DOHH2 (cell line): ENCODE measurements around the gene SRF.

ENCODE experiments used
- CTCF ChIP-seq: fragments of 200-600 bp; sonication (generic); IDR thresholded peaks from one replicate; pipeline ENCODE4 v1.5.1; 2014; ENCODE audit warnings: antibody characterized with exemption, mild to moderate bottlenecking, low read depth, low read length; ENCODE audit not compliant: poor library complexity, severe bottlenecking
- EZH2phosphoT487 ChIP-seq: fragments of 200-600 bp; sonication (generic); IDR thresholded peaks from 2 replicates; pipeline ENCODE4 v1.6.1; 2017; ENCODE audit warnings: borderline replicate concordance, mild to moderate bottlenecking, antibody characterized with exemption, low read length, moderate library complexity, mixed read lengths

- no peak for TF ChIP-seq CTCF
- no peak for TF ChIP-seq EZH2phosphoT487
These were observed 25.3 kb downstream of the SRF start for GRCh38 chr6:43196337-43196736.
